Activated naive CD4-positive, alpha-beta T cell treated with Interleukin-2 at 50 U/mL for 16 hours (primary cell): ENCODE results near the gene ANKRD11.
"Not testable (repeated sequence)": the region's sequence is repeated elsewhere in the genome, so short reads cannot be mapped to it uniquely, and the experiment has no call there.

ENCODE experiments used
- DNase-seq: peaks from one replicate; pipeline ENCODE4 v3.0.0-alpha.2; 2020

The ANKRD11 gene

DNA sequence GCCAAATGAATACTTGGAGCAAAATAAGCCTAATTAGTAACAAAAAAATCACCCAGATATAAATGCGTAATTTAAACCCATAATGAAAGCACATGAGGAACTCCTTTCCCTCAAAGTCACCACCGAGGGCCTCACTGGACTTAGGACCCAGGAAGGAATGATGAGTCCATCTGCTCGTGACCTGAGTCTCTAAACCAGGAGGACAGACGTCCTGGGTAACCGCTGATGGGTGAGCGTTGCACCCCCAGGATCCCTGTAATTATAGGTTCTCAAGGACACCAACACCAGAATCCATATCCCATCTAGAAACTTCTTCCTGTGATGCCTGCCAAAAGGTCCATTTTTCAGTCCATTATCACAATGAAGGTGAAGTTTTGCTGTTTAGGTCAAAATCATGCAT lies 151.5 kb downstream of the ANKRD11 start:
- no peak for DNase-seq

DNA sequence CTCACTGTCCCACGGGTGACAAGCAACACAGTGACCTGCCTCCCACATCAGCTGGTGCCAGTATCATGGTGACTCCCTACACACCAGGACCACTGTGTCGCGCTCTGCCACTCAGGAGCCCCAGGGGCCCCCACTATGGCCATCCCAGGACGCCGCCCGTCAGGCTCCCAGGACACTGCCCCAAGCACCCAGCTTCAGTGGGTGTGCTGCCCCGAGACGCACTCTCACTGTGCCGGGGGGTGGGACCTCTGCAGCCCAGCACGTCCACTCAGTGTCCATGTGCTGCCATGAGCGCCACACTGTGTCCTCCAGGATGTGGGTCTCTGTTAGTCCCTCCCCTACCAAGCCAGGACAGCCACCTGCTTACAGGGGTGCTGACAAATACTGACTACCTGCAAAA lies 152.4 kb downstream of the ANKRD11 start:
- DNase-seq: no peak

DNA sequence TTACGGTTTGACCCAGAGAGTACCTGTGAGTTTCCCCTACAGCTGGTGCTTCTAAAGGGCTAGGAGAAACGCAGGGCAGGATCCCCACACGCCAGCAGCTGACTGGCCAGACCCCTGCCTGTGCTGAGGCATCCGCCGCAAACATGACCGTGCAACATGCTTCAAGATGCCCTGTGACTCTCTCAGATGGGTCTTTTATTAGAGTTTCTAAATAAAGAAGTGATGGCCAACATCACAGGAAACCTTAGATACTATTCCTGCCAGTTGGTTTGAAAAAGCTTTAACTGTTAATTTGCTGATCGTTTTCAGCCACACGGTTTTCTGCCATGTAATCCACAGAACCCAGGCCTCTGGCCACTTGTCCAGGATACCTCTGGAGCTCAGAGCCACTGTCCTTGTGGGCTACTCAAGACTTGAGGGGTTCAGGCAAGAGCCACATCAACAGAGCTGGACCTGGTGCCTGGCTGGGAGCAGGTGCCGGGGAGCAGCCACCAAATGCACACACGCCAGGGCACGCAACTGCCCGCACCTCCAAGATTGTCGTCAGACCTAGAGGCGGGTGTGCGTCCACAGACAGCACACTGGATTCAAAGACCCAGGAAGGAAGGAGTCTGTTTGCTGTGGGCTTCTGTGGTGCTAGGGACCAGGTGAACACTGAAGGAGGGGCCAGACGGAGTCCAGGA lies 154.4 kb downstream of the ANKRD11 start:
- no peak for DNase-seq

DNA sequence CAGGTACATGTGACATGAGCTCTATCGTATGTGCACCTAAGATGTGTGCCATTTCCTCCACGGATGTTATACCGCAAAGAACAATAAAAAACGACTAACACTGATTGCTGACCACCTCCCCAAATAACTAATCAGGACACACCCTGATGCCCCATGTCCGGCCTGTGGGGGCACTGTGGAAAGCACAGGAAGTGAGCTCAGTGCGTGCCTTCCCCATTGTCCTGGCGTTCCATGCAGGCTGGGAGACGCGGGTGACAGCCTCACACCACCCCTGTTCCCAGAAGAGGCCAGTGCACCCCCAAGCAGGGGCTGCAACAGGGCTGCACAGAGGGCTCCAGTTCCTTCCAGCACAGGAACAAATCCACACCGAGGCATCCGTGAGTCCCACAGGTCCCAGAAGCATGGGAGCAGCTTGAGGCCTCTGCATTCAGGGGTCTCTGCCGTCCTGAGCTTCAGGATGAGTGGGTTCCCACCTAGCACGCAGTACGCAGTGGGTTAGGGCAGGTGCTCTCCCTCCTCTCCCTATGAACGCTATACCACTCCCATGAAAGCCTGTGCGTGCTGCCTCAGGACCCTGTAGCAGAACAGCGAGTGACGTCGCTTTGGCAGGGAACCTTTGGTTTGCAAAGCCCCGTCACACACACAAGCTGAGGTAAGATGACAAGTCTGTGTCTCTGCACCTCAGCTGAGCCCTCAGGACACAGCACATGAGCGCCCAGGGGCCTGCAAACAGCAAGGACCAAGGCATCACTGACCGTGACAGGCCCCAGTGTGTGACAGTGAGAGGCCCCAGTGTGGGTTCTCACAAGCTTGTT lies 155.2 kb downstream of the ANKRD11 start:
- no peak for DNase-seq

DNA sequence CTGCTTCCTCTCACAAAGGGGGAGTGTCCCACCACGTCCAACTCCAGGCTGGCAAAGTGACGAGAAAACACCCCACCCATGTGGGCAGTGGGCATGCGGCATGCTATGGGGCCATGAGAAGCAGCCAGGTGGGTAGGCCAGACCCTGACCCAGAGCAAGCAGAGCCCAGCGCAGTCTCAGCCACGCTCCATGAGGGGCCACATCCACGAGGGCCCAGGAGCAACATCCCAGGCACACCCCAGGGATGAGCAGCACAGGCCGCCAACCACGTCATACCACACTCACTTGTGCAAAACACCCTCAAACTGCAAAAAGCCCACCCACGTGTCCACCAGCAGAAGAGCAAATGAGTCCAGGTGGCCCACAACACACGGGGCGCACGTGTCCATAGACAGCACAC lies 155.9 kb downstream of the ANKRD11 start:
- DNase-seq: no peak

DNA sequence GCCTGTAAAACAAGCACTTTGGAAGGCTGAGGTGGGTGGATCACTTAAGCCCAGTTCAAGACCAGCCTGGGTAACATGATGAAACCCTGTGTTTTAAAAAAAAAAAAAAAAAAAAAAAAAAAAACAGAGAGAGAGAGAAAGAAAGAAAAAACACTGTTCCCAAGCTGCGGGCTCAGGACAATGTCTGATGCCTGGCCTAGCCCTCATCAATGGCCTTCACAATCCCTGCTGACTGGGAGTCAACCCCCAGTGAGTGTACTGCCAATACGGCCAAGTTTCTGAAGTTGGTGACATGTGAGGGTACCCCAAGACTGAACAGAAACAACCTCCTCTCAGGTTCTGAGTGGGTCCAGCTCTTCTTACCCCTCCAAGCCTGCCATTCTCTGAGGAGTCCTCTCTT lies 156.3 kb downstream of the ANKRD11 start:
- DNase-seq: no peak

DNA sequence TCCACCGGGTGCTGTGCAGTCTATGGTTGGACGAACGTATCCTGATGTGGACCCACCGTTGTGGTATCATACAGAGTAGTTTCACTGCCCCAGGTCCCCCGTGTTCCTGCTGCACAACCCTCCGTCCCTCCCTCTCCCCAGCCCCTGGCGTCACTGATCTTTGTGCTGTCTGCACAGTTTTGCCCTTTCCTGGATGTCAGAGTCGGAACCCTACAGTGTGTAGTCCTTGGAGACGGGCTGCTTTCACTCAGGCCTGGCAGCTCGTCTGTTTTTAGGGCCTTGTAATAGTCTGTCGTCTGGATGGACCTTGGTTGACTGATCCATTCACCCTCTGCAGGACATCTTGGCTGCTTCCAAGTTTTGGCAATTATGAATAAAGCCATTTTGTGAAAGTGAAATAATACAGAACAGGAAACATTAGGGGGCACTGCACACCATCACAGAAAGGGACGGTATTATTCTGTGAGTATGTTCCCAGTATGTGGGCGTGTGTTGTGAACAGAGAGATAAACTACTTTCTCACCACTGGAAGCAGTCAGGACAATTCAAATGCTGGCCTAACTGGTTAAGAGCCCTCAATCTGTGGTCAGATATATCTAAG lies 156.9 kb downstream of the ANKRD11 start:
- not testable (repeated sequence) for DNase-seq

DNA sequence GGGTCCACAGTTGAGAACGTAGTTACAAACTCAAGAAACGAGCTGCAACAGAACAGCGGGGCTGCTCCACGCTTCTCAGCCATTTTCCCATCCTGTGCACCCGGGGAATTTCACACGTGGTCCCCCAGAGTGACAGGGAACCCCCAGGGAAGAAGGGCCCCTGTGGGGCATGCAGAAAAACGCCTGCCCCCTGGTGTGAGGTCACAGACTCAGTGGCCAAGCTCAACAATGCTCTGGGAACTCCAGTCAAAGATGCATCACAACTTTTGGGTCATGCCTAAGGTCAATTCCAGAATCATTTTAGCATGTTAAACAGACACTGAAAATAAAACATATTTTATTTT lies 157.5 kb downstream of the ANKRD11 start:
- DNase-seq: no peak

DNA sequence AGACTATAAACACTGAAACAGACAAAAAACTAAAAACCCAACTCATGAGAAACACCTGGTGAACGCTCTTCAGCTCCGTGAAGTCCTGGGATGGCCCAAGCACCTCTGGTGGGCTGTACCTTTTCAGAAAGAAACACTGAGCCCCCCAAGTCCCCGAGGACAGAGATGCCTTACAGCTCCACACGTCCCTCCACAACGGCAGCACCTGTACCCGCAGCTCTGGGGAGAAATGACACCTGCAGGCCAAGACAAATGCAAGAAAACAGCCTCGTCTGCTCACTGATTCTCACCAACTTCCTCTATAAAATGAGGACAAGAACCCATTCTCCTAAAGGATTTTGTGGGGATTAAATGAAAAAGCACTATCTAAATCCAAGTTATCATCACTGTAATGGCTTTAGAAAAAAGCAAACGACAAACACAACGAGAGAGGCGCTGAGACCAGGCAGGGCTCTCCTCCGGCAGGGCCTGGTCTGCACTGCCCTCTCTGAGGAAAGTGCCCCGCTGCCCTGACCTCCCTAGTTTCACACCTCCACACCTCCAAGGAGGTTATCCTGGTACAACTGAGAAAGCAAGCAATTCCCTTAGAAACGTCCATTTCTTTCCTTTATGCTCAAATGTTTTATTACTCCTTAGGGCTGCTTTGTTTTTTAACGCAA lies 158.0 kb downstream of the ANKRD11 start:
- no peak for DNase-seq

DNA sequence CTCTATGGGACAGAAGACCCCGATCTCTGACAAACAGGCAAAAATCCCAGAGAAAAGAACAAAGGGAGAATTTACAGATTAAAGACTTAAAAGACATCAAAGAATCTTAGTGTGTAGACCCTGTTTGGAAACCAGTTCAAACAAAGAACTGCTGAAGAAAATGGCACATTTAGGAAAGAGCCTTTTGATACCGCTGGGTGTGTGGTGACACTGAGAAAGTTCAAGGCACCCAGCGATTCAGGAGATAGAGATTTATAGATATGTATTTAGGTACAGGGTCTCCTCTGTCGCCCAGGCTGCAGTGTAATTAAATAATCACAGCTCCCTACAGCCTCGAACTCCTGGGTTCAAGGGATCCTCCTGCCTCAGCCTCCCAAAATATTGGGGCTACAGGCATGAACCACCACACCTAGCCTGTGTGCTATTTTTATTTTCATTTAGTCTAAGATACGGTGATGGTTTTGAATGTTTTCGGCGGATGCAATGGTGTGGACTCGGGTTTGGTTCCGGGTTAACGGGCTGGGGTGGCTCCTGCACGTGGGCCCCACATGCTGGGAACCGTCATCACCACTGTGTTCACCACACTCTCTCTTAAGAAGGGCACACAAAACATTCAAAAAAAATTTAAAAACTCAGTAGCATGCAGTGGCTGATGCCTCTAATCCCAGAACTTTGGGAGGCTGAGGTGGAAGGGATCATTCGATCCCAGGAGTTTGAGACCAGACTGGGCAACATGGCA lies 158.8 kb downstream of the ANKRD11 start:
- DNase-seq: no peak

DNA sequence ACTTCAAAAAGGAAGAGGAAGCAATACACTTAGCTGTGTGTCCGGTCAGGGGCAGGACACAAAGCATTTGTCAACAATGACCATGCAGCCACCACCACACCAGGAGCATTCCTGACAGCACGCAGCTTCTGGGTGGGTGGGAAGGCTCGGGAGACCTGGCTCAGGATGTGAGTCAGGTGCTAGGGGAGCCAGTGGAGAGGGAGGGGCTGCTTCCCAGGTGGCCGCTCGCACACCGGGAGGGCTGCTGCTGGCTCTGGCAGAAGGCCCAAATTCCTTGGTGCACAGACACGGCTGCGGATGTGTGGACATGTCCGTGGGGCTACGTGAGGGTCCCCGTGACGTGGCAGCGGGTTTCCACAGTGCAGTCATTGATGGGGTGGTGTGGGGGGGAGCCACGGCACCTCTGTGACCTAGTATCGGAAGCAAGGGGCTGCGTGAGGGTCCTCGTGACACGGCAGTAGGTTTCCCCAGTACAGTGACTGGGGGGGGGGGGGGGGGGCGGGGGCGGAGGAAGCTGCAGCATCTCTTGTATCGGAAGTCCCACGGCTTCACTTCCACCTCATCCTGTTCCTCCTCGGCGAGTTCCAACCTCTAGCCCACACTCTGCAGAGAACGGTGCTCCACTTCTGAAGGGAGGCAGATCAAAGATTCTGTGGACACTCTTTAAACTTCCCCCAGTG lies 160.0 kb downstream of the ANKRD11 start:
- DNase-seq: peak; percentile 40

DNA sequence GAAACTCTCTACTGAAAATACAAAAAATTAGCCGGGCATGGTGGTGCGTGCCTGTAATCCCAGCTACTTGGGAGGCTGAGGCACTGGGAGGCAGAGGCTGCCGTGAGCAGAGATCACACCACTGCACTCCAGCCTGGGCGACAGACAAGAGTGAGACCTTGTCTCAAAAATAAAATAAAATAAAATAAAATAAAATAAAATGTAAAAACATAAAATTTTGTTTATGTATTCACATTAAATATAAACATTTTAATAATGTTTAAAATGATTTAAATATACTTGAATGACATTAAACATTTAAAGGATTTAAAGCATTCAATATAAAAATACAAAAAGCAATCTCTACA lies 160.6 kb downstream of the ANKRD11 start:
- not testable (repeated sequence) for DNase-seq

DNA sequence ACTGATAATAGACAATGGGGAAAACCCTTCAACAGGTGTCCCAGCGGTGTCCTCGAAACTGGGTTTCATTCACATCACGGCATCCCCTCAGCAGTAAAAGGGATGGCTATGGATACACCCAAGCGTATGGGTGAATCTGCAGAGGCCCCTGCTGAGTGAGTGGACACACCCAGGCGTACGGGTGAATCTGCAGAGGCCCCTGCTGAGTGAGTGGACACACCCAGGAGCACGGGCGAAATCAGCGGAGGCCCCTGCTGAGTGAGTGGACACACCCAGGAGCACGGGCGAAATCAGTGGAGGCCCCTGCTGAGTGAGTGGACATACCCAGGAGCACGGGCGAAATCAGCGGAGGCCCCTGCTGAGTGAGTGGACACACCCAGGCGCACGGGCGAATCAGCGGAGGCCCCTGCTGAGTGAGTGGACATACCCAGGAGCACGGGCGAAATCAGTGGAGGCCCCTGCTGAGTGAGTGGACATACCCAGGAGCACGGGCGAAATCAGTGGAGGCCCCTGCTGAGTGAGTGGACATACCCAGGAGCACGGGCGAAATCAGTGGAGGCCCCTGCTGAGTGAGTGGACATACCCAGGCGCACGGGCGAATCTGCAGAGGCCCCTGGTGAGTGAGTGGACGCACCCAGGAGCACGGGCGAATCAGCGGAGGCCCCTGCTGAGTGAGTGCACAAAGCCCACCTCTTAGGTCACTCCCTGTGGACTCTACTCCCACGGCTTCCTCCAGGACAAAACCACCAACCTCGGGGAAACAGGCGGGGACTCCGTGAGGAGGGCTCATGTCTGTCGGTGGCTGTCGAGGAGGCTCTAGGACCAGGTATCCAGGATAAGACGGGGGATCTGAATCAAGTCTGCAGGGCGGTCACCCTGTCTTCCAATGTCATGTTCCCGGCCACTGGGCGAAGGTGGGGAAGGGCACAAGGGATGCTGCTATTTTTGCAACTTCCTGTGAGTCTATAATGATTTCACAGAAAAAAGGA lies 161.7 kb downstream of the ANKRD11 start:
- DNase-seq: not testable (repeated sequence)

DNA sequence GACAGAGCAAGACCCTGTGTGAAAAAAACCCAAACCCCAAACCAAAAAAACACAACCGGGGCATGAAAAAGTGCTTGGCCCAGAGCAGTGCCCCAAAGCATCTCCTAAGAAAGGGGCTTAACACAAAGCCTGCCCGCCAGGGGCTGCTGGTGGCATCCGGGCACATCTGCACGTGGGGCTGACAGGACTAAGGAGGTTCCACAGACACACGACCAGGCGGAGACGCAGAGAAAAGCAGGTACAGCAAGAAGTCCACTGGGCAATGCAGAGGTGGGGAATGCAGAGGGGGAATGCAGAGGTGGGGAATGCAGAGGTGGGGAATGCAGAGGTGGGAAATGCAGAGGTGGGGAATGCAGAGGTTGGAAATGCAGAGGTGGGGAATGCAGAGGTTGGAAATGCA lies 163.6 kb downstream of the ANKRD11 start:
- DNase-seq: no peak

DNA sequence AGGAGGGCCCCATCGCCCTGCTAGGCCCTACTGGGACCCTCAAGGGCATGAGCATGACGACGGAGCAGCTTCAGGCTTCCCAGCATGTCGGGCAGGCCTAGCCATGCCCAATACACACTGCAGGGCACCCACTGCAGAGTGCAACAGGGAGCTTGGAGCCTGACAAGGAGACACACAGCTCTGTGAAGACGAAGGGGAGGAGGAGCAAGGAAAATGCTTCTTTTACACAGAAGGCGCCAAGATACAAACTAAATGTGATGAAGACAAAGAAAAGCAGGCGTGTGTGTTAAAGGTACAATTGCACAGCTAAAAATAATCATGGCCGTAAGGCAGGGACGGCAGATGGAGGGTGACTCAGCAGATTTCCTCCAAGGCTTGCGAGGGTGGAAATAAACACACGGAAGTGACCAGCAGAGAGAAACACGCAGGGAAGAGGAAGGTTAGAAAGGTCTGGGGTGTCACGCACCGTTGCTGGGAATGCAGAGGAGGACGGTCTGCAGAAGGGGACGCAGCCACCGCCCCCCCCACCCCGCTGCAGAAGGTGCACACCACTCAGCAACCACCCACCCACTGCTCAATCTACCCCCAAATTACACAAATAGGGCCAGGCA lies 164.4 kb downstream of the ANKRD11 start:
- DNase-seq: no peak

DNA sequence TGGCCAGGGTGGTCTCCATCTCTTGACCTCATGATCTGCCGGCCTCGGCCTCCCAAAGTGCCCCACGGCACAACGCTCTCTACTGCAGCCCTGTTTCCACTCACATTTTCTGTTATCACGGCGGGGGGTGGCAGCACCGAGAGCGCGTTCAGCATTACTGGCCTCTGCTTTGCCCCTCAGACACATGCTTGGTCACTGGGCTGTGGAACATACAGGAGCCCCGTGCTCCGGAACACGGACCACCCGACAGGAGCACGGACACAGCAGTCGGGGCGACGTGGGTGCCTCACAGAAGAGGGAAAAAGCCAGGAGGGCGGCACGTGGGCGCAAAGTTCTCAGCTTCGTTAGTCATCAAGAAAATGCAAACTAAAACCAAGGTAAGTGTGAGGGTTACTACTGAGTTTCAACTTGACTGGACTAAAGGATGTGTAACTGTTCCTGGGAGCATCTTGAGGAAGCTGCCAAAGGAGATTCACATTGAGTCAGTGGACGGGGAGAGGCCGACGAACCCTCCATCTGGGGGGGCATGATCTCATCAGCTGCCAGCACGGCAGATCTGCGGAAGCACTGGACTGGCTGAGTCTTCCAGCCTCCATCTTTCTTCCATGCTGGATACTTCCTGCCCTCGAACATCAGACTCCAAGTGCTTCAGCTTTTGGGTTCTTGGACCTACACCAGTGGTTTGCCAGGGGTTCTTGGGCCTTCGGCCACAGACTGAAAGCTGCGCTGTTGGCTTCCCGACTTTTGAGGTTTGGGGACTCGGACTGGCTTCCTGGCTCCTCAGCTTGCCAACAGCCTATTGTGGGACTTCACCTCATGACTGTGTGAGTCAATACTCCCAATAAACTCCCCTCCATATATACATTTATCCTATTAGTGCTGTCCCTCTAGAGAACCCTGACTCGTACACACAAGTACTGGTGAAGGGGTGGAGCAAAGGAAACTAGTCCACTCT lies 166.0 kb downstream of the ANKRD11 start:
- peak; percentile 83 for DNase-seq

DNA sequence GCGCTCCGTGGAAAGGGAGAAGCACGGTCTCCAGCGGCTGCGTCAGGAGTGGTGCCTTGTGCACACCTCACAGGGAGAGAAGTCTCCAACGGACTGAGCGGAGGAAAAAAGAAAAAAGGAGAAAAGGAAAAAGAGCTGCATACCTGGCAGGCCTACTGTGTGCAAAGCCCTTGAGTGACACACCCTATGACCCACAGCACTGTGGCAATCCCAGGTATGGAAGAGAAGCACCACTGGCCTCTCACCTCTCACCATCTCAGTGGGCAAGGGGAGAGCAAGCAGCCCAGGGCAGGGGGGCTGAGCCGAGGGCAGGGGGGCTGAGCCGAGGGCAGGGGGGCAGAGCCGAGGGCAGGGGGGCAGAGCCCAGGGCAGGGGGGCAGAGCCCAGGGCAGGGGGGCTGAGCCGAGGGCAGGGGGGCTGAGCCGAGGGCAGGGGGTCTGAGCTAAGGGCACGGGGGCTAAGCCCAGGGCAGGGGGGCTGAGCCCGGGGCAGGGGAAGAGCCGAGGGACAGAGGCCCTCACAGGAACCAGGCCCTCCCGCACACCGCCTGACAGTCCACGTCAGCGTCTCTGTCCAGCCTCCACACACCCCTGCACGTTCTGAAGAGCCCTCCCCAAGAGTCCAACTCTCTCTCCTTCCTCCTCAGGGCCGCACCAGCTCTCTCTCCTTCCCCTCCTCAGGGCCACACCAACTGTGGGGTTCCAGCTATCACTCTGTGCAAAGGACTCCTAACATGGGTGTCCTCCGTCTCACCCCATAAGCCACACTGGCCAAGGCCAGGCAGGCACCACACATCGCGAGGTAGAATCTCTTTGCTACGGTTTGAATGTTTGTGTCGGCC lies 167.0 kb downstream of the ANKRD11 start:
- no peak for DNase-seq

DNA sequence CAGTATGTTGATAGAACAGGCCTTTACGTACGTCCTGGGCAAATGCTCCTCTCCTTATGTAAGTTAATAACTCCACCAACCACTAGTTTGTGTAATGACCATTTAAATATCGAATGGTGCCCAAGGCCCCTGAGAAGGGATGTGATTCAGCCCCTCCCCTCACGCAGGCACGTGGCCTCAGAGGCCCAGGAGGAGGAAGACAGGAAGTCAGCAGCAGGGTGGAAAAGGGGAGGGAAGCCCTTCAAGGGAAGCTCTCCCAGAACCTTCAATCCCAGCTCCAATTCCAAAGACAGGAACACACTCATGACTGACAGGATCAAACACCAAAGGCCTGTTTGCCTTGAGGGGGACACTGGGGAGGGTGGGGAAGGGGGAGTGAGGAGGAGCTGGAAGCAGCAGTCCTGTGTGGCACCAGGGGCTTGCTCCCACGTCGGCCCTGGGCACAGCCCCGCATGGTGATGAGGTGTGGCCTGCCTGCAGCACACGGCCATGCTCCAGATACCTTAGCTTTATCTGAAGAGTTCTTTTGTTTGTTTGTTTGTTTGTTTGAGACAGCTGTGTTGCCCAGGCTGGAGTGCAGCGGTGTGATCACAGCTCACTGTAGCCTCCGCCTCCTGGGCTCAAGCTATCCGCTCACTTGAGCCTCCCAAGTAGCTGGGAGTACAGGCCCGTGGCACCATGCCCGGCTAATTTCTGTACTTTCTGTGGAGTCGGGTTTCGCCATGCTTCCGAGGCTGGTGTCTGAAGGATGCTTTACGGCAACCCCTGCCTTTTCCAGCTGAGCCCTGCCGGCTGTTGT lies 167.8 kb downstream of the ANKRD11 start:
- DNase-seq: no peak
